ENCODE data around the gene GP5.

The GP5 gene

DNA sequence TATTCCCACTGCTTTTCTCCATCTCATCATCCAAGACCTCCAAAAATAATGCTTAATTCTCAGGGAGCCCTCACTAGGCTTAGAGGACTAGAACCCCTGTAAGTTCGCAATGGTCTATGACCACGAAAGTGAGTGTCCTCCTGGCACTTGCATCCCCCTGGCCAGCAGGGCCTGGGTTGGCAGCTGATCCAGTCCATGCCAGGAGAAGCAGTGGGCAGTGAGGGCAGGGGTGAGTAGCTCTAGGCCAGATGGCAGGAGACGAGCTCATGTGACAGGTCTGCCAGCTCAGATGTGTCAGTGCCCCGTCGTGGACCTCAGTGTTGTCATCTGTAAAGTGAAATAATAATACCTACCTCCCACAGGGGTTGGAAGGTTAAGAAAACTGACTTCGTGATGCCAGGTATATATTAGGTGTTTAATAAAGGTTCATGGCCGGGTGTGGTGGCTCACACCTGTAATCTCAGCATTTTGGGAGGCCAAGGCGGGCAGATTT is 11.1 kb downstream of the GP5 start:
- DNase-seq (ENCODE audit: low spot score) = no peak
- in situ Hi-C loops (cut with MboI; ENCODE audit: low pct_unique_long_range_greater_than_20kb, low sequenced_read_pairs, unreplicated experiment) = no loop called here
- TF ChIP-seq CTCF (IDR thresholded peaks at IDR 0.05; ENCODE audit: extremely low read depth, insufficient read depth, missing control alignments) = no peak

DNA sequence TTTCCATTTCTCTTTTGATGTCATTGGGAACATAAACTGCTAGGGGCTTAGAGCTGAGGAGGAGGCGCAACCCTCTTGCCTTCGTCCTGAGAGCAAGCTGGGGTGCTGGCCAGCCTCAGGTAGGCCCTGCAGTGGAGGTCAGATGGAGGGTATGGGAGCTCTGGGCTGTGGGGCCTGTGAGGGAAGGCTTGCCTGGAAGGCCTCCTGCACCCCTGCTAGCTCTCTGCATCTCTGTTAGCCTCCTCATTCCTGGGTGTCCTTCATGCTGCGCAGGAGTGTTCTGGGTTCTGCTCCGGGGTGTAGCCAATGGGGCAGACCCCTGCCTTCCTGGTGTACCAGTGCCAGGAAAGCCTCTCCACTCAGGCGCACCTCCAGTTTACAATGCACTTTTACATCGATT is 11.8 kb downstream of the GP5 start:
- TF ChIP-seq CTCF (IDR thresholded peaks at IDR 0.05; ENCODE audit: extremely low read depth, insufficient read depth, missing control alignments) = no peak
- no peak for DNase-seq (ENCODE audit: low spot score)
- in situ Hi-C loops (cut with MboI; ENCODE audit: low pct_unique_long_range_greater_than_20kb, low sequenced_read_pairs, unreplicated experiment) = no loop called here

DNA sequence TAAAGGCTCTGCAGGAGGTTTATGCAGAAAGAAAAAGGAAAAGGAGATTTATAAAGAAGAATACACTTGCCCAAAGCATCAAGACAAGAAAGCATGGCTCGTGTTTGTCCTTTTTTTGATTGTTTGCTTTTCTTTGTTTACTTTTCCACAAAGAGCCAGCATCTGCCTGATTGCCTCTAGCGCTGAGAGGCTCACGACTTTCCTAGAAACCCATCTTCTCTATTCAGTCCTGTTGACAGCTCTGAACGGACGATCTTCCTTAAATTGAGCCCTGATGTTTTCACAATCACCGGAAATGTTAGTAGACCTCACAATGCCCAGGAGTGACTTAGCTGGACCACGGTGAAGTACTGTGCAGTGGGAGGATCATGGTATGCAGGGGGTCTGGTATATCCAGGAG is 12.4 kb downstream of the GP5 start:
- in situ Hi-C loops (cut with MboI; ENCODE audit: low pct_unique_long_range_greater_than_20kb, low sequenced_read_pairs, unreplicated experiment) = no loop called here
- TF ChIP-seq CTCF (IDR thresholded peaks at IDR 0.05; ENCODE audit: extremely low read depth, insufficient read depth, missing control alignments) = no peak
- no peak for DNase-seq (ENCODE audit: low spot score)

DNA sequence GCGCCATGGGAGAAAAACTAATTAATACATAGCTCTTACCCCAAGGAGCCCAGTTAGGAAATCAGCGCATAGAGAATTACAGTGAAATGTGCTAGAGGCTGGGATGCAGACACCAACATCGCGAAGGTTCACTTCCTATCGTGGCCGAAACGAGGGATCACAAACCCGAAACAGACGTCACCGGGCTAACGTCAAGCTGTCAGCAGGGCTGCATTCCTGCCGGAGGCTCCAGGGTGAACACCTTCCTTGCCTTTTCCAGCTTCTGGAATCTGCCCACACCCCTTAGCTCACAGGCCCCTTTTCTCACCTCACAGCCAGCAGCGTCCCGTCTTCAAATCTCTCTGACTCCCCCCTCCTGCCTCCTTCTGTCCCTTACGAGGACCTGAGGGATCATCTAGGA is 13.0 kb downstream of the GP5 start:
- TF ChIP-seq CTCF (IDR thresholded peaks at IDR 0.05; ENCODE audit: extremely low read depth, insufficient read depth, missing control alignments) = no peak
- no peak for DNase-seq (ENCODE audit: low spot score)
- in situ Hi-C loops (cut with MboI; ENCODE audit: low pct_unique_long_range_greater_than_20kb, low sequenced_read_pairs, unreplicated experiment) = no loop called here

- in situ Hi-C loops (cut with MboI; ENCODE audit: low pct_unique_long_range_greater_than_20kb, low sequenced_read_pairs, unreplicated experiment) = no loop called here
- TF ChIP-seq CTCF (IDR thresholded peaks at IDR 0.05; ENCODE audit: extremely low read depth, insufficient read depth, missing control alignments) = no peak
- DNase-seq (ENCODE audit: low spot score) = no peak
Measured at GRCh38 chr3:194384569-194385001, 14.5 kb downstream of the GP5 start.

- no peak for TF ChIP-seq CTCF (IDR thresholded peaks at IDR 0.05; ENCODE audit: extremely low read depth, insufficient read depth, missing control alignments)
- in situ Hi-C loops (cut with MboI; ENCODE audit: low pct_unique_long_range_greater_than_20kb, low sequenced_read_pairs, unreplicated experiment) = no loop called here
- no peak for DNase-seq (ENCODE audit: low spot score)
Measured at GRCh38 chr3:194384156-194384555, 14.9 kb downstream of the GP5 start.
